GM12872 (cell line): Measurements from ENCODE around the gene SGSM1.
A peak's percentile ranks its signal among the peaks of the same experiment; 100 is the strongest.

ENCODE experiments used
- TF ChIP-seq, protein P1 (sequence below): IDR thresholded peaks from 3 replicates; pipeline ENCODE4 v1.5.1; 2011; ENCODE audit warnings: low read depth, mild to moderate bottlenecking, low read length, moderate library complexity; ENCODE audit not compliant: insufficient read depth

The SGSM1 gene, protein sequence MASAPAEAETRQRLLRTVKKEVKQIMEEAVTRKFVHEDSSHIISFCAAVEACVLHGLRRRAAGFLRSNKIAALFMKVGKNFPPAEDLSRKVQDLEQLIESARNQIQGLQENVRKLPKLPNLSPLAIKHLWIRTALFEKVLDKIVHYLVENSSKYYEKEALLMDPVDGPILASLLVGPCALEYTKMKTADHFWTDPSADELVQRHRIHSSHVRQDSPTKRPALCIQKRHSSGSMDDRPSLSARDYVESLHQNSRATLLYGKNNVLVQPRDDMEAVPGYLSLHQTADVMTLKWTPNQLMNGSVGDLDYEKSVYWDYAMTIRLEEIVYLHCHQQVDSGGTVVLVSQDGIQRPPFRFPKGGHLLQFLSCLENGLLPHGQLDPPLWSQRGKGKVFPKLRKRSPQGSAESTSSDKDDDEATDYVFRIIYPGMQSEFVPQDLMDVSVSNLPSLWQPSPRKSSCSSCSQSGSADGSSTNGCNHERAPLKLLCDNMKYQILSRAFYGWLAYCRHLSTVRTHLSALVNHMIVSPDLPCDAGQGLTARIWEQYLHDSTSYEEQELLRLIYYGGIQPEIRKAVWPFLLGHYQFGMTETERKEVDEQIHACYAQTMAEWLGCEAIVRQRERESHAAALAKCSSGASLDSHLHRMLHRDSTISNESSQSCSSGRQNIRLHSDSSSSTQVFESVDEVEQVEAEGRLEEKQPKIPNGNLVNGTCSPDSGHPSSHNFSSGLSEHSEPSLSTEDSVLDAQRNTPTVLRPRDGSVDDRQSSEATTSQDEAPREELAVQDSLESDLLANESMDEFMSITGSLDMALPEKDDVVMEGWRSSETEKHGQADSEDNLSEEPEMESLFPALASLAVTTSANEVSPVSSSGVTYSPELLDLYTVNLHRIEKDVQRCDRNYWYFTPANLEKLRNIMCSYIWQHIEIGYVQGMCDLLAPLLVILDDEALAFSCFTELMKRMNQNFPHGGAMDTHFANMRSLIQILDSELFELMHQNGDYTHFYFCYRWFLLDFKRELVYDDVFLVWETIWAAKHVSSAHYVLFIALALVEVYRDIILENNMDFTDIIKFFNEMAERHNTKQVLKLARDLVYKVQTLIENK

DNA sequence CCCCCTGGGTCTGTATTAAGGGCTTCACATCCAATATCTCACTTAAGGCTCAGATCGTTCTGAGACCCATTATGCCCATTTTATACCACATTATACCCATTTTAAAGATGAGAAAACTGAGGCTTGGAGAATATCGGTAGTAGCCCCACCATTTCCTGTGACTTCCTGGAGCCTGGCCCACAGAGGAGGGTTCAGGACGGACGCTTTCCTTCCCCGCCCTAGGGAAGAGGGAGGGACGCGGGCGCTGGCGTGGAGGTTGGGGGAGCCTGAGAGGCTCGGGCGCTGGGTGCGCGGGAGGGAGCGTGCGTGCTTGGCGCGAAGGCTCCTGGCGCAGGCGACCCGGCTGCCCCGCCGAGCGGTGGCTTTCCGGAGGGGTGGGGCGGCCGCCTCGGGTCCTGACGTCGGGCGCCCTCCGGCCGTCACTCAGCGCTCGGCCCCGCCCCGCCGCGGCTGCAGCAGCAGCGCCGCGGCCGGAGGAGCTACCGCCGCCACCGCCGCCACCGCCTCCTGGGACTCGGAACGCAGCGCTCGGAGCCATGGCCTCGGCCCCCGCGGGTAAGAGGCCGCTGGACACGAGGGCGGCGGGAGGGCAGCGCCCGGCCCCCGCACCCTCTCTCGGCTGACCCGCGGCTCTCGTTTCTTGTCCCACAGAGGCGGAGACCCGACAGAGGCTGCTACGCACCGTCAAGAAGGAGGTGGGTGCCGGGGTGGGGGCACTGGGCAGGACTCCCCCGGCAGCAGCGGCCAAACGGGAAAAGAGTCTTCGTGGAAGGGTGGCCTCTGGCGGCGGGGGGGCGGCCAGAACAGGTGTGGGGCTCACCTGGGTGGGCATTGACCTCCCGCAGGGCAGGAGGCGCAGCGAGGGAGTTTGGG lies at the start of gene SGSM1:
SGSM1 (plus strand) TSS at position 422 of the 873 bp plus-strand sequence; CDS start at position 537, 115 bp downstream.
- TF ChIP-seq, protein P1, sequence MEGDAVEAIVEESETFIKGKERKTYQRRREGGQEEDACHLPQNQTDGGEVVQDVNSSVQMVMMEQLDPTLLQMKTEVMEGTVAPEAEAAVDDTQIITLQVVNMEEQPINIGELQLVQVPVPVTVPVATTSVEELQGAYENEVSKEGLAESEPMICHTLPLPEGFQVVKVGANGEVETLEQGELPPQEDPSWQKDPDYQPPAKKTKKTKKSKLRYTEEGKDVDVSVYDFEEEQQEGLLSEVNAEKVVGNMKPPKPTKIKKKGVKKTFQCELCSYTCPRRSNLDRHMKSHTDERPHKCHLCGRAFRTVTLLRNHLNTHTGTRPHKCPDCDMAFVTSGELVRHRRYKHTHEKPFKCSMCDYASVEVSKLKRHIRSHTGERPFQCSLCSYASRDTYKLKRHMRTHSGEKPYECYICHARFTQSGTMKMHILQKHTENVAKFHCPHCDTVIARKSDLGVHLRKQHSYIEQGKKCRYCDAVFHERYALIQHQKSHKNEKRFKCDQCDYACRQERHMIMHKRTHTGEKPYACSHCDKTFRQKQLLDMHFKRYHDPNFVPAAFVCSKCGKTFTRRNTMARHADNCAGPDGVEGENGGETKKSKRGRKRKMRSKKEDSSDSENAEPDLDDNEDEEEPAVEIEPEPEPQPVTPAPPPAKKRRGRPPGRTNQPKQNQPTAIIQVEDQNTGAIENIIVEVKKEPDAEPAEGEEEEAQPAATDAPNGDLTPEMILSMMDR: no peak

DNA sequence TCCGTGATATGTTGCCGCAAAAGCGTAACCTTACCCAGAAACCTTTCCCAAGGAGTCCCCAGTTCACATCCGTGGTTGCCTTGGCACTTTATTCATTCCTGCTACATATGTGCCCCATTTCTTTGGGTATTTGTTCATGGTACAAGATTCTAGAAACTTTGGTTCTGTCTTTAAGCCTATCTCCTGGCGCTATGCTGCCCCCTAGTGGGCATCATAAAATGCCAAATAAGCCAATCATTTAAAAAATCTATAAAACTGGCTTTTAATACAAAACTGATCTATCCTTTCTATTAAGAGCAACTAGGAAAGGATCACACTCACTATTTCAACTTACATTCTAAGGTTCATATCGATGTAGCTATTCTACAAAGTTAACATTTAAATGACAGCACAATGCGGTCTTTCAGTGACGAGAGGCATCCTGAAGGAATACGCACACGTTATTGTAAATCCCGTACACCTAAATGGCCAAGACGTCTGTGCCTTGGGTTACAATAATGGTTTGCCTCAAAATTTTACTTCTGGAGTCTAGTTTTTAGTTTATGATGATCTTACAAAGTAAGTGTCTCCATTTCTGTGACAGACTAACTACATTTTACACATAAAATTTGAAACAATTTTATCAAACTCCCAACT lies 47.7 kb upstream of the SGSM1 start:
- TF ChIP-seq, protein P1: peak; percentile 67

DNA sequence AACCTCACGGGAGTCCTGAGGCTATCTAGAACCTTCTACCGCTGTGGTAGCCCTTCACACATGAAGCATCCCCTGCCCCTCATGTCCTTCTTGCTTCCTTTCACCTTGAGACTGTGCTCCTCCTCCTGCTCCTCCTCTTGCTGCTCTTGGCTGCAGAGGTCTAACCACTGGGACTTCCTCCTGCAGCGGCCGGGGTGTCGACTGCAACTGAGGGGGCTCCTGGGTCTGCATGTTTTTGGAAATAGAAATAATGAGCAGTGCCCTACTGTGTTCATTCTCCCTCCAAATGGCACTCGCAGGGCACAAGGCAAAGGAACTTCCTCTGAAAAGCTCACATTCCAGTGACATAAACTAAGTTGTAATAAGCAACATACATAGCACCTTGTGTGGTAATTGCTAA lies 46.2 kb upstream of the SGSM1 start:
- TF ChIP-seq, protein P1: no peak

DNA sequence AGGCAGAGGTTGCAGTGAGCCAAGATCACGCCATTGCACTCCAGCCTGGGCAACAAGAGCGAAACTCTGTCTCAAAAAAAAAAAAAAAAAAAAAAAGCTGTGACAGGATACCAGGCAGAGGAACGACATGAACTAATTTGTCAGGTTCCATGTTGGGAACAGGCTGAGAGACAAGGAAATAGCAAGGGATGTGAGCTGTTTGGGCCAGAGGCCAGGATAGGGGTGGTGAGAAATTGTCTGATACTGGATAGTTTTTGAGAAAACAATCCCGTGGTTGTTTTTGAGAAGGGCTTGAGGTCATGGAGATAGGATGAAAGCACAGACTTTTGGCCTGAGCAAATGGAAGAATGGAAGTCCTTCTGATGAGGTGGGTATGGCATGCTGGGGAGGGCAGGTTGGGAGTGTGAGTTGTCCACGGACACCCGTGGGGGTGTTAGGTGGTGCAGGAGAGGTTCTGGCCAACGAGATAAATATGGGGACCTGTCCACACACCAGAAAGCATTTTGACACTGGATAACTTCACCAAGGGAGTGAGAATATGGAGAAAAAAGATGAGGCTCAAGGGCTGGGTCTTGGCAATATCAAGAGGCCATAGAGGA lies 45.2 kb upstream of the SGSM1 start:
- TF ChIP-seq, protein P1: no peak

DNA sequence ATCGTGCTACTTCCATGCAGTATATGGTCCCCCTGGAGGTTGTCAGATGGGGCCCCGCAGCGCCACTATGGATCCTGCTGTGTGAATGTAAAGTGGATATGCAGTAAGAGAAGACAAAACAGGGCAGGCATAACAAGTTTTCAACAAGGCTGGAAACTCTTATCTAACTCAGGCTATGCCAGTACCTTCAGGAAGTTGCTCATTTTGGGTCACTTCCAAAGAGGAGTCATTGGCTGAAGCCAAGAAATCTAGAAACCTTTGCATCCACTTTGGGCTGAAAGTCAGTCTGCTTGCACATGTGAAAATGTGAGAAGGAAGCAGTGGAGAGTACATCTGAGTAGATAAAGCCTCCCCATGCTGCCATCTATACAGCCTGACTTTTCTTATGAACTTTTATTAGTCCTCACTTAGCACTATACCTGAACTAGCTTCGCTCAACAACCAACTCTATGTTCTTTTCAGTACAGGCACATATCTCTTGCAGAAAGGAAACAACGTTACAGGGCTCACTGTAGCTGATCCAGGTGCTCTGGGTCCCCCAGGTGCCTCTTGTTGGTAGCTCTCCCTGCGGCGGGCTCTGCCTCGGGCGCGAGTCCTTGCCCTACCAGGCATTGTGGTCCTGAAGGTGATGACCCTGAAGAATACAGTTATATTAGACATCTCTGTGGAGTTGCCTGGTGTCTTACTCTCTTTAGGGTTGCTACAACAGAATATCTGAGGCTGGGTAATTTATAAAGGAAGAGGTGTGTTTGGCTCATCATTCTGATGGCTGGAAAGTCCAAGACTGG lies 43.9 kb upstream of the SGSM1 start:
- TF ChIP-seq, protein P1: no peak

DNA sequence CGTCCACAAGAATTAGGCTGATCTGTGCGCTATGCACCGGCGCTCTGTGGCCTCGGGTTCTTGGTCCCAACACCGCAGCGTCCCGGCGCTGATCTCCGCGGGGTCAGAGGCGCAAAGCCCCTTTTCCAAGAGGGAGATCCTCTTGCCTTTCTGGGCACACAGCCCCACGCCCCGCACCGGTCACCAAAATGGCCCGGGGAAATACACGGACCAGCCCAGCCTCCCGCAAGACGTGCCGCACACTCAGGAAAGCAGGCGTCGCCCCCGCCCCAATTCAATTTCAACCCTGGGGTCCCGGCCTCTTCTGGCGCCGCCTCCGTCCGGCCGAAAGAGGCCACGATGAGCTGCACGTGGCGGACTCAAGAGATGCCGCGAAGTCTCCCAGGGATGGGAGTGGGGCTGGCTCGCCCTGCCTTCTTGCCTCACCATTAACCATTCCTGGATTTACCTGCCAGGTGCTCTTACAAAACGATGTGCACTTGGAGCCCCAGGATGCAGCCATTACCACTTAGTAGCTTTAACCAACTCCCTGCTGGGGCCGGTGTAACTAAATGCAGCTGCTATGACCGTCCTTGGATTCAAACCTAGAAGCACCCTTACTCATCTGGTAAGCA lies 42.0 kb upstream of the SGSM1 start:
- TF ChIP-seq, protein P1: no peak
